Measurements from ENCODE around the gene VSIG10L2. TPM values are rescaled to one million over a fixed set of nuclear protein-coding genes. Genes with fewer than 3 reads are reported as not detected.

VSIG10L2 gene
- total RNA-seq, 2 experiments from 2014 or later = not detected

GRCh38 chr11:125924384-125925007, 21.3 kb upstream of the VSIG10L2 start:
- Mint-ChIP-seq H3K36me3 (ENCODE audit: low read depth) (no peaks in the 10 kb centered on the region), H3K9me3 (no peaks in the 10 kb centered on the region), H3K4me3 (no peak overlapping the region), H3K4me1 (ENCODE audit: low read depth) (peaks cover 3% of the 10 kb centered on the region), H3K27ac (no peak overlapping the region), H3K27me3 (peaks cover 11% of the 10 kb centered on the region)
- intact Hi-C loops (cut with micrococcal nuclease) = no loop called here
- ChIA-PET CTCF (interaction anchor here (0.8 to 5.0 kb wide), 4 partner anchors 37 to 282 kb away, joined by 3 to 36 read pairs (median 4); partner anchors contain the start of gene HYLS1), POLR2A (no interaction called here)
- TF ChIP-seq CTCF (IDR thresholded peaks at IDR 0.05) = no peak
- no peak for DNase-seq
- ATAC-seq = no peak

- Mint-ChIP-seq H3K27me3 (peaks cover 14% of the 10 kb centered on the region), H3K4me1 (ENCODE audit: low read depth) (peaks cover 3% of the 10 kb centered on the region), H3K36me3 (ENCODE audit: low read depth) (no peaks in the 10 kb centered on the region), H3K4me3 (no peak overlapping the region), H3K27ac (no peak overlapping the region), H3K9me3 (no peaks in the 10 kb centered on the region)
- TF ChIP-seq CTCF (IDR thresholded peaks at IDR 0.05) = no peak
- ChIA-PET POLR2A (no interaction called here), CTCF (interaction anchor here (0.6 to 5.0 kb wide), 3 partner anchors 268 to 313 kb away, joined by 3 to 36 read pairs (median 3); no protein-coding TSS in a partner anchor)
- ATAC-seq (no peak), DNase-seq (no peak)
- intact Hi-C loops (cut with micrococcal nuclease) = no loop called here
Observed at GRCh38 chr11:125925247-125925740, 20.6 kb upstream of the VSIG10L2 start.

- peaks cover 11% of the 10 kb centered on the region for H3K27me3 Mint-ChIP-seq
- intact Hi-C loops (cut with micrococcal nuclease) = no loop called here
- no peak for ATAC-seq
- no peak overlapping the region for H3K27ac Mint-ChIP-seq
- no peak overlapping the region for H3K4me3 Mint-ChIP-seq
- H3K4me1 Mint-ChIP-seq (ENCODE audit: low read depth) = peaks cover 3% of the 10 kb centered on the region
- no peaks in the 10 kb centered on the region for H3K36me3 Mint-ChIP-seq (ENCODE audit: low read depth)
- no peak for TF ChIP-seq CTCF (IDR thresholded peaks at IDR 0.05)
- H3K9me3 Mint-ChIP-seq = no peaks in the 10 kb centered on the region
- POLR2A ChIA-PET = no interaction called here
- DNase-seq = no peak
- CTCF ChIA-PET = interaction anchor here (0.6 to 5.0 kb wide), 3 partner anchors 268 to 313 kb away, joined by 3 to 36 read pairs (median 3); no protein-coding TSS in a partner anchor
Observed at GRCh38 chr11:125925804-125926203, 20.0 kb upstream of the VSIG10L2 start.

GRCh38 chr11:125926682-125927081, 19.2 kb upstream of the VSIG10L2 start:
- Mint-ChIP-seq H3K4me1 (ENCODE audit: low read depth) (peaks cover 3% of the 10 kb centered on the region), H3K9me3 (no peaks in the 10 kb centered on the region), H3K4me3 (no peak overlapping the region), H3K27me3 (peaks cover 11% of the 10 kb centered on the region), H3K36me3 (ENCODE audit: low read depth) (no peaks in the 10 kb centered on the region), H3K27ac (no peak overlapping the region)
- no peak for DNase-seq
- ATAC-seq = no peak
- no peak for TF ChIP-seq CTCF (IDR thresholded peaks at IDR 0.05)
- ChIA-PET CTCF (interaction anchor here (1.1 kb wide), 1 partner anchor 267 kb away, joined by 3 read pairs; no protein-coding TSS in a partner anchor), POLR2A (no interaction called here)
- intact Hi-C loops (cut with micrococcal nuclease) = no loop called here

GRCh38 chr11:125929445-125930075, 16.3 kb upstream of the VSIG10L2 start:
- Mint-ChIP-seq H3K27ac (no peak overlapping the region), H3K9me3 (no peaks in the 10 kb centered on the region), H3K27me3 (peaks cover 12% of the 10 kb centered on the region), H3K4me1 (ENCODE audit: low read depth) (peaks cover 9% of the 10 kb centered on the region), H3K36me3 (ENCODE audit: low read depth) (no peaks in the 10 kb centered on the region), H3K4me3 (no peak overlapping the region)
- TF ChIP-seq CTCF (IDR thresholded peaks at IDR 0.05) = no peak
- POLR2A ChIA-PET = no interaction called here
- CTCF ChIA-PET = interaction anchor here (1.3 kb wide), 1 partner anchor 12 kb away, joined by 4 read pairs; no protein-coding TSS in a partner anchor
- intact Hi-C loops (cut with micrococcal nuclease) = no loop called here
- no peak for ATAC-seq
- DNase-seq = no peak
